Measurements from ENCODE around the gene MED13L.

DNA sequence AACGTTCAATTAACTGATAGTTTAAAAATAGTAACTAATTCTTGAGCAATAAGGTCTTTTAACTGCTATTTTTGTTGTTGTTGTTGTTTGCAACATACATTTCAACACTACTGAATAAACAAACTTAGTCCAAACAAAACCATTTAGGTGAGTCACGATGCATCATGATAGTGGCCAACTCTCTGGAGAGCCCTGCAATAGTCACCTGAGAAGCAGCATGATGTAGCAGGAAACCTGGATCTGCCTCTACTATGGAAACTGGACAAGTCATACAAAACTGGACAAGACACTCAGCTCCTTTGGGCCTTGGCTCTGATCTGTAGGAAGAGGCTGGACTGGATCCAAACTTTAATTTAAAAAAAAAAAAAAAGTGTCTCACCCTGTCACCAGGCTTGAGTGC is 117.3 kb downstream of the MED13L start:
- TF ChIP-seq EZH2 (IDR thresholded peaks at IDR 0.05; ENCODE audit: insufficient read depth, poor library complexity, severe bottlenecking) (no peak), EZH2phosphoT487 (IDR thresholded peaks at IDR 0.05; ENCODE audit: insufficient read depth, low read depth) (no peak)
